Heart left ventricle (tissue), 13 donors: ENCODE measurements around the gene MPHOSPH6.

ENCODE experiments used
- CTCF ChIP-seq, 12 donors: fragments of 200-600 bp; sonication (generic) in 4 of 12; IDR thresholded peaks; one replicate each; pipeline versions ENCODE4 v1.5.0 to v1.8.0; 2018 to 2022; ENCODE audit warnings: antibody characterized with exemption in 12 of 12, mild to moderate bottlenecking in 5 of 12
- POLR2A ChIP-seq, 2 donors: fragments of 450-650 bp; IDR thresholded peaks; one replicate each; pipeline ENCODE4 v1.6.1; 2017; ENCODE audit warnings: antibody characterized with exemption in 2 of 2, mild to moderate bottlenecking in 2 of 2, moderate library complexity in 2 of 2
- donor health status: ischemic (EF 13 %, LVEDD 7.1; RV severe dilation, severe dysfunction).
- donor health status: DM: no; HTN: yes; CAD: no.
- donor health status: DM: no; HTN: no; CAD: no.
- donor health status: ischemic (EF 25% LVEDD 6.9; RV normal size, moderate dysfunction).
- donor health status: ischemic (EF 25% LVEDD 5.7; RV mildly dilated, moderate dysfunction).
- donor health status: ischemic (EF 35%, LVEDD 5.7; RV mildly dilated, moderate dysfunction).
- donor health status: nonischemic (EF 11% LVEDD 7.7; RV severe dilation, severe dysfunction).
- donor health status: DM: yes; HTN: yes; CAD: no.
- donor health status: PGD.
- donor health status: ischemic (EF 29% LVEDD 5.4; RV normal size, mild dysfunction).
- donor health status: nonischemic (EF 23%, LVEDD 6.1; RV moderate dilation, normal function).

DNA sequence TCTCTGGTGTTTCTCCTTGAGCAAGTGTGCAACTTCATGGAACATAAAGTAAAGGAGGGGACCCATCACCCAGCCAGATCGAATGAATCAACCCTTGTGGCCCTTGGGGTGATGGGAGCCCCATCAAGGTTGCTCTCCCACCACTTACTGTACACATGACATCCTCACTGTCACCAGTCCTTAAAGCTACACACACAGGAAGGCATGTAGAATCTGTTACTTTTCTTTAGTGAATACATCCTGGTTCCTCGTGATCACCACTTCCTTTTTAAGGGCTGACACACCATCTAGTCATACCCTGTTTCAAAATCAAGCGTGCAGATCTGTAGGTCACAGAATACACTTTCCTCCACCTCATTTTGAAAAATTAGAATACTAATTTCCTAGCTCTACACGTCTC lies 22.6 kb upstream of the MPHOSPH6 start:
- TF ChIP-seq CTCF (IDR thresholded peaks at IDR 0.05) (no peak), POLR2A (IDR thresholded peaks at IDR 0.05) (no peak)
